Endodermal cell (in vitro differentiated cells): ENCODE data around the gene TEN1. TPM values are rescaled to one million over a fixed set of nuclear protein-coding genes. Genes with fewer than 3 reads are reported as not detected.

Experiments used
- DNase-seq: peaks from one replicate; pipeline ENCODE4 v3.0.0-alpha.2; 2017
- H3K27ac ChIP-seq: 2 replicates; pipeline ENCODE4 v1.5.1; 2013; ENCODE audit warnings: mild to moderate bottlenecking, low read depth, low read length, moderate library complexity
- H3K27me3 ChIP-seq: 2 replicates; pipeline ENCODE4 v1.6.1; 2013; ENCODE audit warnings: mild to moderate bottlenecking, low read length, moderate library complexity; ENCODE audit not compliant: insufficient read depth, control insufficient read depth, poor library complexity, severe bottlenecking
- H3K36me3 ChIP-seq: 2 replicates; pipeline ENCODE4 v1.7.0; 2013; ENCODE audit warnings: mild to moderate bottlenecking, low read length, moderate library complexity; ENCODE audit not compliant: control insufficient read depth, insufficient read depth
- H3K4me1 ChIP-seq: one replicate; pipeline ENCODE4 v1.7.0; 2013; ENCODE audit warnings: low read length; ENCODE audit not compliant: control insufficient read depth, insufficient read depth
- H3K4me3 ChIP-seq: 2 replicates; pipeline ENCODE4 v1.5.1; 2013; ENCODE audit warnings: mild to moderate bottlenecking, low read length, moderate library complexity
- H3K9ac ChIP-seq: 2 replicates; pipeline ENCODE4 v1.6.1; 2013; ENCODE audit warnings: mild to moderate bottlenecking, low read length, moderate library complexity; ENCODE audit not compliant: poor library complexity, severe bottlenecking; ENCODE audit errors: extremely low read depth
- H3K9me3 ChIP-seq: 2 replicates; pipeline ENCODE4 v1.6.1; 2013; ENCODE audit warnings: mild to moderate bottlenecking, low read length, moderate library complexity; ENCODE audit not compliant: control insufficient read depth
- H3K27ac Mint-ChIP-seq: 2 replicates; pipeline ENCODE4 v1.8.0; 2020; ENCODE audit warnings: mixed read lengths
- H3K27me3 Mint-ChIP-seq: 2 replicates; pipeline ENCODE4 v1.8.0; 2021; ENCODE audit warnings: mild to moderate bottlenecking, mixed read lengths; ENCODE audit not compliant: insufficient read depth
- H3K36me3 Mint-ChIP-seq: 2 replicates; pipeline ENCODE4 v1.8.0; 2020; ENCODE audit warnings: low read depth, mixed read lengths
- H3K4me1 Mint-ChIP-seq: 2 replicates; pipeline ENCODE4 v1.8.0; 2020; ENCODE audit warnings: mixed read lengths
- H3K4me3 Mint-ChIP-seq: 2 replicates; pipeline ENCODE4 v1.8.0; 2020; ENCODE audit warnings: mild to moderate bottlenecking, moderate library complexity, mixed read lengths
- H3K9me3 Mint-ChIP-seq: 2 replicates; pipeline ENCODE4 v1.8.0; 2020; ENCODE audit warnings: mild to moderate bottlenecking, mixed read lengths
- CTCF ChIP-seq: fragments of 200-600 bp; sonication (generic); conservative IDR thresholded peaks from 2 replicates; pipeline ENCODE4 v1.5.0; 2021; ENCODE audit warnings: antibody characterized with exemption, mild to moderate bottlenecking
- WGBS, 2 experiments: methylation state at CpG; one replicate each; pipeline versions ENCODE4 v1.1.5 to v1.1.7; 2013; ENCODE audit warnings: missing lambda C conversion rate in 2 of 2, mixed read lengths in 1 of 2; ENCODE audit not compliant: insufficient coverage in 1 of 2, insufficient read length in 1 of 2; 5-methylcytosine and 5-hydroxymethylcytosine counted together
- total RNA-seq, 2 donors: library from RNA; stranded (reverse); fragmentation: NEBNext Ultra II Directional in 1 of 2; extraction: Animal tissue kit (Norgen Biotek cat#: 25700) in 1 of 2; gene quantifications; 2 replicates in 1 of 2; 3 replicates in 1 of 2; pipeline ENCODE4 v1.2.1, GENCODE V29; 2021

The TEN1 gene
- total RNA-seq, 2 donors from 2014 or later, result 12.1 to 15.3 TPM

GRCh38 chr17:76003915-76004314 lies 24.9 kb downstream of the TEN1 start:
- H3K27me3 Mint-ChIP-seq, result no peaks in the 10 kb centered on the region
- no peak overlapping the region for H3K4me3 Mint-ChIP-seq
- H3K27ac ChIP-seq, result no peak overlapping the region
- no peaks in the 10 kb centered on the region for H3K9me3 Mint-ChIP-seq
- WGBS, 2 experiments, result 89 to 100% methylated on average over 4 to 6 of the region's 6 CpGs
- H3K4me1 ChIP-seq, result no peaks in the 10 kb centered on the region
- no peak overlapping the region for H3K27ac Mint-ChIP-seq
- peaks cover 11% of the 10 kb centered on the region for H3K36me3 ChIP-seq
- no peak for TF ChIP-seq CTCF
- H3K4me3 ChIP-seq, result no peak overlapping the region
- H3K27me3 ChIP-seq, result no peaks in the 10 kb centered on the region
- H3K4me1 Mint-ChIP-seq, result no peaks in the 10 kb centered on the region
- no peak for DNase-seq
- no peak overlapping the region for H3K9ac ChIP-seq
- H3K9me3 ChIP-seq, result no peaks in the 10 kb centered on the region
- H3K36me3 Mint-ChIP-seq, result peaks cover 13% of the 10 kb centered on the region

- Mint-ChIP-seq H3K9me3 (no peaks in the 10 kb centered on the region), H3K36me3 (peaks cover 13% of the 10 kb centered on the region), H3K4me3 (no peak overlapping the region), H3K27ac (peak overlapping the region; percentile 30), H3K4me1 (no peaks in the 10 kb centered on the region), H3K27me3 (no peaks in the 10 kb centered on the region)
- Histone ChIP-seq H3K9me3 (no peaks in the 10 kb centered on the region), H3K4me3 (no peak overlapping the region), H3K27ac (no peak overlapping the region), H3K9ac (no peak overlapping the region), H3K4me1 (no peaks in the 10 kb centered on the region), H3K36me3 (peaks cover 11% of the 10 kb centered on the region), H3K27me3 (no peaks in the 10 kb centered on the region)
- DNase-seq, result peak; percentile 57
- WGBS, 2 experiments, result 84 to 88% methylated on average over 6 to 8 of the region's 8 CpGs
- TF ChIP-seq CTCF, result no peak
Observed at GRCh38 chr17:76004750-76005262, 25.8 kb downstream of the TEN1 start.

- H3K36me3 Mint-ChIP-seq, result peaks cover 13% of the 10 kb centered on the region
- peak; percentile 99 for DNase-seq
- Histone ChIP-seq H3K4me3 (no peak overlapping the region), H3K27me3 (no peaks in the 10 kb centered on the region), H3K4me1 (no peaks in the 10 kb centered on the region), H3K36me3 (peaks cover 11% of the 10 kb centered on the region), H3K27ac (no peak overlapping the region), H3K9me3 (no peaks in the 10 kb centered on the region), H3K9ac (peak overlapping the region; percentile 11)
- no peaks in the 10 kb centered on the region for H3K9me3 Mint-ChIP-seq
- H3K27me3 Mint-ChIP-seq, result no peaks in the 10 kb centered on the region
- H3K4me3 Mint-ChIP-seq, result no peak overlapping the region
- H3K4me1 Mint-ChIP-seq, result no peaks in the 10 kb centered on the region
- 78 to 79% methylated on average over 11 to 16 of the region's 16 CpGs for WGBS, 2 experiments
- peak; percentile 91 for TF ChIP-seq CTCF
- H3K27ac Mint-ChIP-seq, result peak overlapping the region; percentile 84
Observed at GRCh38 chr17:76005263-76006149, 26.5 kb downstream of the TEN1 start.
